H1 (cell line): ENCODE data around the gene RAB40C. TPM values are rescaled to one million over a fixed set of nuclear protein-coding genes. Genes with fewer than 3 reads are reported as not detected.

Experiments
- CEBPB ChIP-seq: IDR thresholded peaks from 2 replicates; pipeline ENCODE4 v1.6.1; 2012; ENCODE audit warnings: low read depth, low read length
- CHD1 ChIP-seq: IDR thresholded peaks from 2 replicates; pipeline ENCODE4 v1.6.1; 2012; ENCODE audit warnings: low read depth, low read length, improper control_type of control experiment
- CTBP2 ChIP-seq: IDR thresholded peaks from 2 replicates; pipeline ENCODE4 v1.7.0; 2011; ENCODE audit warnings: borderline replicate concordance, mild to moderate bottlenecking, moderate library complexity, mixed read lengths, low read length; ENCODE audit not compliant: insufficient read depth, insufficient read length
- EGR1 ChIP-seq: IDR thresholded peaks from 2 replicates; pipeline ENCODE4 v1.6.1; 2011; ENCODE audit warnings: low read depth, low read length, borderline replicate concordance
- GTF2F1 ChIP-seq: IDR thresholded peaks from 2 replicates; pipeline ENCODE4 v1.6.1; 2012; ENCODE audit warnings: low read depth, low read length, improper control_type of control experiment, borderline replicate concordance
- HDAC2 ChIP-seq, 2 experiments: fragments of 300-600 bp in 1 of 2; sonication (generic) in 1 of 2; IDR thresholded peaks; 2 replicates each; pipeline ENCODE4 v1.6.1; 2011 to 2012; ENCODE audit warnings: low read depth in 2 of 2, low read length in 2 of 2, mild to moderate bottlenecking in 2 of 2, moderate library complexity in 2 of 2, borderline replicate concordance in 1 of 2, inconsistent platforms in 1 of 2
- JUN ChIP-seq: IDR thresholded peaks from 2 replicates; pipeline ENCODE4 v1.6.1; 2011; ENCODE audit warnings: low read depth, mild to moderate bottlenecking, improper control_type of control experiment, low read length
- KDM4A ChIP-seq: IDR thresholded peaks from one replicate; pipeline ENCODE4 v1.7.1; 2012; ENCODE audit warnings: low read depth, mild to moderate bottlenecking, moderate library complexity, low read length, inconsistent platforms; ENCODE audit not compliant: severe bottlenecking
- KDM5A ChIP-seq: fragments of 200-600 bp; IDR thresholded peaks from 2 replicates; pipeline ENCODE4 v1.7.1; 2012; ENCODE audit warnings: mild to moderate bottlenecking, low read length, inconsistent platforms, mixed read lengths
- MAFK ChIP-seq: IDR thresholded peaks from 2 replicates; pipeline ENCODE4 v1.6.1; 2012; ENCODE audit warnings: low read depth, mild to moderate bottlenecking, improper control_type of control experiment, low read length
- NANOG ChIP-seq: IDR thresholded peaks from 2 replicates; pipeline ENCODE4 v1.6.1; 2011; ENCODE audit warnings: low read length, low read depth, mild to moderate bottlenecking, inconsistent platforms; ENCODE audit not compliant: insufficient read depth, poor library complexity, severe bottlenecking
- PHF8 ChIP-seq: fragments of 200-600 bp; sonication (generic); conservative IDR thresholded peaks from 2 replicates; pipeline ENCODE4 v1.7.1; 2012; ENCODE audit warnings: low read depth, mild to moderate bottlenecking, inconsistent platforms, low read length, moderate library complexity
- POLR2A ChIP-seq, 2 experiments: IDR thresholded peaks; 1 replicate in 1 of 2; 2 replicates in 1 of 2; pipeline ENCODE4 v1.6.1; 2011; ENCODE audit warnings: low read depth in 2 of 2, low read length in 2 of 2, mild to moderate bottlenecking in 2 of 2; ENCODE audit errors: control extremely low read depth in 1 of 2
- POLR2AphosphoS5 ChIP-seq: IDR thresholded peaks from 2 replicates; pipeline ENCODE4 v1.6.1; 2011; ENCODE audit warnings: low read depth, low read length
- RNF2 ChIP-seq: fragments of 200-900, 300-1000 bp; sonication (generic); IDR thresholded peaks from 2 replicates; pipeline ENCODE4 v1.7.1; 2016; ENCODE audit warnings: borderline replicate concordance, low read depth, mild to moderate bottlenecking, antibody characterized with exemption, low read length; ENCODE audit not compliant: poor library complexity, severe bottlenecking; ENCODE audit errors: missing control alignments
- RXRA ChIP-seq: IDR thresholded peaks from 2 replicates; pipeline ENCODE4 v1.6.1; 2011; ENCODE audit warnings: low read depth, mild to moderate bottlenecking, low read length, moderate library complexity; ENCODE audit not compliant: insufficient read depth
- SAP30 ChIP-seq: fragments of 300-600 bp; sonication (generic); IDR thresholded peaks from 2 replicates; pipeline ENCODE4 v1.7.1; 2012; ENCODE audit warnings: low read length, moderate library complexity, mild to moderate bottlenecking, inconsistent platforms; ENCODE audit not compliant: insufficient read depth, insufficient replicate concordance
- SIX5 ChIP-seq: IDR thresholded peaks from 2 replicates; pipeline ENCODE4 v1.6.1; 2011; ENCODE audit warnings: mild to moderate bottlenecking, low read depth, low read length
- SP4 ChIP-seq: IDR thresholded peaks from 2 replicates; pipeline ENCODE4 v1.6.1; 2012; ENCODE audit warnings: low read length, inconsistent platforms
- TAF1 ChIP-seq: IDR thresholded peaks from 2 replicates; pipeline ENCODE4 v1.6.1; 2011; ENCODE audit warnings: mild to moderate bottlenecking, low read depth, low read length
- TBP ChIP-seq: IDR thresholded peaks from 2 replicates; pipeline ENCODE4 v1.6.1; 2011; ENCODE audit warnings: low read depth, low read length, improper control_type of control experiment
- TEAD4 ChIP-seq: IDR thresholded peaks from 2 replicates; pipeline ENCODE4 v1.6.1; 2012; ENCODE audit warnings: low read depth, low read length, inconsistent platforms, mixed read lengths
- YY1 ChIP-seq: IDR thresholded peaks from 2 replicates; pipeline ENCODE4 v1.6.1; 2011; ENCODE audit warnings: low read depth, mild to moderate bottlenecking, low read length
- polyA plus RNA-seq, 7 experiments: library from polyadenylated mRNA; depleted of rRNA in 3 of 7; stranded (reverse) in 5 of 7; unstranded in 2 of 7; fragments of >200 nt in 5 of 7; fragments of 200-250 nt in 2 of 7; gene quantifications; 1 replicate in 5 of 7; 2 replicates in 1 of 7; 4 replicates in 1 of 7; pipeline versions ENCODE4 v1.2.1 to v1.2.3, GENCODE V29; 2011 to 2013; ENCODE audit warnings: missing spikeins in 2 of 7, mixed read lengths in 2 of 7
- total RNA-seq: library from RNA; stranded (reverse); fragmentation: NEBNext Ultra II Directional; extraction: Animal tissue kit (Norgen Biotek cat#: 25700); gene quantifications from 2 replicates; pipeline ENCODE4 v1.2.1, GENCODE V29; 2021

Gene RAB40C
- total and polyA plus RNA-seq, 2 of the 8 experiments (the other 6 are each of a cell fraction or from before 2014, with no cell fraction given): 13.9 to 15.6 TPM

DNA sequence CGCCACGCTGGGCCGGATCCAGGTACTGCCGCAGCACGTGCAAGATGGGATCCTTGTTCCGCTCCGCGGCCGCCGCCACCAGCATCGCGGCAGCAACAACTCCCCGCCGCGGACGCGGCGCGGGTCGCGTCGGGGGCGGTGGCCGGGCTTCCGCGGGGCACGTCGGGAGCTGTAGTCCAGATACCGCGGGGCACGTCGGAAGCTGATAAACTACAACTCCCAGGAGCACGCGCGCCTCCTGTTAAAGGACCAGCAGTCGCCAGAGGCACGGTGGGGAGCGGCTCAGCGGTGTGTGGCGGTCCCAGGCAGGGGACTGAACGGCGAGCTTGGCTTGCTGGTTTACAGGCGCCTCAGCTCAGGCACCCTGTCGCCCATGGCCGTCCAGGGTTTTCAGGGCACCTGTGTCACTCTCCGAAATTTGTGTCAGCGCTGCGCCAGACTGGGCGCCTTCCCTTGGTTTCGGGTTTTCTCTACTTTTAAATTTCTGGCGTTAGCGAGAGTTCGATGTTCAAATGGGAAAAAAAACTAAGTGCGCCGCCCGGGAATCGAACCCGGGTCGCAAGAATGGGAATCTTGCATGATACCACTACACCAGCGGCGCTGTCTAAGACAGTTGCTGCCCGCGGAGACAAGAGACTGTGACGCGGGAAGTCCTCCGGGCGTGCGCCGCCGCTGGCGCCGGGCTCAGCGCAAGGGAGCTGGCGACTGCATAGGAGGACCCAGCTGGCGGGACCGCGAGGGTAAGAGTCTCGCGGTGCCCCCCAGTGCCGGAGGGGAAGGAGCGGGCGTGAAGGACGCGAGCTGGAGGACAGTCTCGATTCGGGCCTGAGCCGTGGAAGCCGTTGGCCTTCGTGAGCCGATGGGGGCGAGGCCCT is 46.6 kb downstream of the RAB40C start, which contains the start of gene METTL26 (continued):
- TF ChIP-seq GTF2F1 (0 out of 2 replicates have a peak, but pooled peaks have one; percentile 43), CTBP2 (no peak), HDAC2 (IDR thresholded peaks at IDR 0.05; ENCODE audit: borderline replicate concordance in 1 of 2, low read depth in 2 of 2, low read length in 2 of 2) (0 out of 4 replicates have a peak, but pooled peaks of 1 of the 2 experiments have one; percentile 17), SIX5 (peak; percentile 81), KDM5A (no peak), JUN (no peak), POLR2A (IDR thresholded peaks at IDR 0.05; ENCODE audit: control extremely low read depth in 1 of 2, low read depth in 2 of 2, low read length in 2 of 2) (peak in 1 of 2 experiments; percentile 51; a peak in 2 of 3 replicates), TAF1 (peak; percentile 64), NANOG (no peak), CHD1 (no peak), POLR2AphosphoS5 (0 out of 2 replicates have a peak, but pooled peaks have one; percentile 53), PHF8 (peak; percentile 65), EGR1 (peak; percentile 39; the same call in 1 of the 2 replicates), SP4 (peak; percentile 80; the same call in 1 of the 2 replicates), MAFK (peak; percentile 75; the same call in 1 of the 2 replicates), KDM4A (peak; percentile 70), CEBPB (peak; percentile 69; the same call in 1 of the 2 replicates), RNF2 (no peak), TBP (peak; percentile 100), YY1 (no peak), SAP30 (peak; percentile 74), TEAD4 (peak; percentile 37; the same call in 1 of the 2 replicates), RXRA (no peak)
